ENCODE measurements around the gene ORC1. TPM values are rescaled to one million over a fixed set of nuclear protein-coding genes. Genes with fewer than 3 reads are reported as not detected.

The ORC1 gene
- total RNA-seq, 1 experiment from 2014 or later = 14.0 TPM

- no TSS peak for BruUV-seq (replicated peaks)
- H3K27me3 ChIP-seq (replicated peaks; ENCODE audit: control insufficient read depth, insufficient read depth, low read length) = no peaks in the 10 kb centered on the region
- no peaks in the 10 kb centered on the region for H3K9me3 Mint-ChIP-seq (ENCODE audit: unreplicated experiment)
- no peak overlapping the region for H3K4me3 Mint-ChIP-seq (ENCODE audit: unreplicated experiment)
- ChIA-PET POLR2A (no interaction called here), CTCF (no interaction called here)
- H3K36me3 ChIP-seq (ENCODE audit: control insufficient read depth, insufficient read depth, low read length) = peaks cover 5% of the 10 kb centered on the region
- H3K4me1 Mint-ChIP-seq (ENCODE audit: low read depth, unreplicated experiment) = no peaks in the 10 kb centered on the region
- H3K36me3 Mint-ChIP-seq (ENCODE audit: insufficient read depth, unreplicated experiment) = peaks cover 72% of the 10 kb centered on the region
- H3K4me3 ChIP-seq (ENCODE audit: low read depth, low read length) = no peak overlapping the region
- DNase-seq = no peak
- H3K27ac Mint-ChIP-seq (ENCODE audit: unreplicated experiment) = peak overlapping the region; percentile 56
- H3K4me1 ChIP-seq = no peaks in the 10 kb centered on the region
- no peaks in the 10 kb centered on the region for H3K9me3 ChIP-seq
- TF ChIP-seq CTCF (IDR thresholded peaks at IDR 0.05; ENCODE audit: insufficient read depth in 1 of 2, low read depth in 1 of 2, low read length in 1 of 2, severe bottlenecking in 1 of 2, unreplicated experiment in 1 of 2) = no peak
- H3K27me3 Mint-ChIP-seq (ENCODE audit: insufficient read depth, unreplicated experiment) = no peaks in the 10 kb centered on the region
- intact Hi-C loops (cut with micrococcal nuclease; ENCODE audit: unreplicated experiment) = no loop called here
These were observed 47.3 kb downstream of the ORC1 start for GRCh38 chr1:52356818-52357355.

DNA sequence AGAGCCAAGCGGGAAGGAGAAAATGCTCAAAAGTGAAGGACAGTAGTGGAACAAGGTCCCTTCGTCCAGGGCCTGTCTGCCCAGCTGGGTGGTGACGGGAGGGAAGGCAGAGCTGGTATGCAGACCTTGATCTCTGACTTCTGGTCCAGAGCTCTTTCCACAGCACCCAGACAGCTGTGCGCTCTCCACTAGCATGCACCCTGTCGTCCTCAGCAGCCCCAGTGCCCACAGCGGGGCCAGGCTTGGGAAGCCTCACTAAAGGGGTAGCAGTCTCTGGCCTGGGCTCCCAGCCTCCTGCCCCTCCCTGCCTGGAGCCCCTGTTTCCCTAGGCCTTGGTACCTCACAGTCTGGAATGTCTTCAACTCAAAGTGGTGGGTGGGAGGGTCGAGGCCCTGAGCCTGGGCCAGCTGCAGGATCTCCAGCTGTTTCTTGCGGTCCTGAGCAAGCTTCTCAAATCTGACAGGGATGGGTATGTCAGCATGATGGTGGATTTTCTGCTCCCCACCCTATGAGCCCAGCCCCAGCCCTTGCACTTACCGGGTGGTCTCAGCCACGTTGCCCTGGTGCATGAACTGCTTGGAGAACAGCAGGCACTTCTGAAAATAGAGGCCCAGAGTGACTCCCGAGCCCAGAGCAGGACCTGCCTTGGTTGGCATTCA is 48.2 kb downstream of the ORC1 start:
- ChIA-PET POLR2A (no interaction called here), CTCF (no interaction called here)
- no peak for DNase-seq
- Mint-ChIP-seq H3K9me3 (ENCODE audit: unreplicated experiment) (no peaks in the 10 kb centered on the region), H3K27ac (ENCODE audit: unreplicated experiment) (peak overlapping the region; percentile 56), H3K27me3 (ENCODE audit: insufficient read depth, unreplicated experiment) (no peaks in the 10 kb centered on the region), H3K36me3 (ENCODE audit: insufficient read depth, unreplicated experiment) (peaks cover 76% of the 10 kb centered on the region), H3K4me3 (ENCODE audit: unreplicated experiment) (no peak overlapping the region), H3K4me1 (ENCODE audit: low read depth, unreplicated experiment) (no peaks in the 10 kb centered on the region)
- peaks cover 3% of the 10 kb centered on the region for H3K36me3 ChIP-seq (ENCODE audit: control insufficient read depth, insufficient read depth, low read length)
- no TSS peak for BruUV-seq (replicated peaks)
- TF ChIP-seq CTCF (IDR thresholded peaks at IDR 0.05; ENCODE audit: insufficient read depth in 1 of 2, low read depth in 1 of 2, low read length in 1 of 2, severe bottlenecking in 1 of 2, unreplicated experiment in 1 of 2) = no peak
- no peaks in the 10 kb centered on the region for H3K27me3 ChIP-seq (replicated peaks; ENCODE audit: control insufficient read depth, insufficient read depth, low read length)
- no peak overlapping the region for H3K4me3 ChIP-seq (ENCODE audit: low read depth, low read length)
- intact Hi-C loops (cut with micrococcal nuclease; ENCODE audit: unreplicated experiment) = no loop called here
- no peaks in the 10 kb centered on the region for H3K4me1 ChIP-seq
- no peaks in the 10 kb centered on the region for H3K9me3 ChIP-seq

DNA sequence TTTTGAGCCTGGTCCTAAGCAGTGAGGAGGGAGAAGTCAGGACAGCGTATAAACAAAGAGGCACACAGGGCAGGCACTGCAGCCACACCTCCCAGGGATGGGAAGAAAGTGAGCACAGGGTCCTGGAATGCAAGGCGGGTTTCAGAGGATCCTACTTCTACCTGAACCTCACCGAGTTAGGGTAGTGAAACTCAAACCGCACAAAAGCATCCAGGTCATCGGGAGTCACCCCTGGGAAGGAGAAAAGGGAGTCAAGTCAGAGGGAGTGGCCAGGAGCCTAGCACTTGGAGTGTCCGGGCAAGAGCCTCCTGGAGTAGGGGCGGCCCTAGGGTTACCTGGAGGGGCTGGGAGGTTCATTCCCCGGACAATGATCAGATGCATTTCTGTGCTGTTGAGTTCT is 48.8 kb downstream of the ORC1 start:
- no peak for TF ChIP-seq CTCF (IDR thresholded peaks at IDR 0.05; ENCODE audit: insufficient read depth in 1 of 2, low read depth in 1 of 2, low read length in 1 of 2, severe bottlenecking in 1 of 2, unreplicated experiment in 1 of 2)
- Histone ChIP-seq H3K27me3 (replicated peaks; ENCODE audit: control insufficient read depth, insufficient read depth, low read length) (no peaks in the 10 kb centered on the region), H3K4me3 (ENCODE audit: low read depth, low read length) (no peak overlapping the region), H3K4me1 (no peaks in the 10 kb centered on the region), H3K9me3 (no peaks in the 10 kb centered on the region), H3K36me3 (ENCODE audit: control insufficient read depth, insufficient read depth, low read length) (peaks cover 3% of the 10 kb centered on the region)
- Mint-ChIP-seq H3K9me3 (ENCODE audit: unreplicated experiment) (no peaks in the 10 kb centered on the region), H3K4me1 (ENCODE audit: low read depth, unreplicated experiment) (no peaks in the 10 kb centered on the region), H3K36me3 (ENCODE audit: insufficient read depth, unreplicated experiment) (peaks cover 71% of the 10 kb centered on the region), H3K27ac (ENCODE audit: unreplicated experiment) (no peak overlapping the region), H3K4me3 (ENCODE audit: unreplicated experiment) (no peak overlapping the region), H3K27me3 (ENCODE audit: insufficient read depth, unreplicated experiment) (no peaks in the 10 kb centered on the region)
- ChIA-PET POLR2A (no interaction called here), CTCF (no interaction called here)
- intact Hi-C loops (cut with micrococcal nuclease; ENCODE audit: unreplicated experiment) = no loop called here
- no peak for DNase-seq
- no TSS peak for BruUV-seq (replicated peaks)
